ENCODE data around the gene NFIB. TPM values are rescaled to one million over a fixed set of nuclear protein-coding genes. Genes with fewer than 3 reads are reported as not detected.

NFIB gene
- total and polyA plus RNA-seq, 8 donors, result 6.7 to 624 (median 71.4) TPM

- no peak for DNase-seq
- no peak overlapping the region for H3K27ac ChIP-seq
- no peaks in the 10 kb centered on the region for H3K9me3 ChIP-seq
- no peaks in the 10 kb centered on the region for H3K27me3 ChIP-seq
- H3K4me1 ChIP-seq, result peaks cover 0 to 21% (median 1%) of the 10 kb centered on the region in 4 donors
- no peak overlapping the region for H3K4me3 ChIP-seq
- TF ChIP-seq POLR2A (IDR thresholded peaks at IDR 0.05), result no peak
- TF ChIP-seq POLR2AphosphoS5 (IDR thresholded peaks at IDR 0.05), result no peak
- no peak for TF ChIP-seq EP300 (IDR thresholded peaks at IDR 0.05)
- TF ChIP-seq, protein P1, sequence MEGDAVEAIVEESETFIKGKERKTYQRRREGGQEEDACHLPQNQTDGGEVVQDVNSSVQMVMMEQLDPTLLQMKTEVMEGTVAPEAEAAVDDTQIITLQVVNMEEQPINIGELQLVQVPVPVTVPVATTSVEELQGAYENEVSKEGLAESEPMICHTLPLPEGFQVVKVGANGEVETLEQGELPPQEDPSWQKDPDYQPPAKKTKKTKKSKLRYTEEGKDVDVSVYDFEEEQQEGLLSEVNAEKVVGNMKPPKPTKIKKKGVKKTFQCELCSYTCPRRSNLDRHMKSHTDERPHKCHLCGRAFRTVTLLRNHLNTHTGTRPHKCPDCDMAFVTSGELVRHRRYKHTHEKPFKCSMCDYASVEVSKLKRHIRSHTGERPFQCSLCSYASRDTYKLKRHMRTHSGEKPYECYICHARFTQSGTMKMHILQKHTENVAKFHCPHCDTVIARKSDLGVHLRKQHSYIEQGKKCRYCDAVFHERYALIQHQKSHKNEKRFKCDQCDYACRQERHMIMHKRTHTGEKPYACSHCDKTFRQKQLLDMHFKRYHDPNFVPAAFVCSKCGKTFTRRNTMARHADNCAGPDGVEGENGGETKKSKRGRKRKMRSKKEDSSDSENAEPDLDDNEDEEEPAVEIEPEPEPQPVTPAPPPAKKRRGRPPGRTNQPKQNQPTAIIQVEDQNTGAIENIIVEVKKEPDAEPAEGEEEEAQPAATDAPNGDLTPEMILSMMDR (IDR thresholded peaks at IDR 0.05), result no peak
- intact Hi-C loops (cut with DNase I; ENCODE audit: low total_unique reads), result no loop called here
- WGBS, 5 donors, result 82 to 93% (median 89%) methylated on average over 3 of the region's 3 CpGs
- H3K36me3 ChIP-seq, result no peaks in the 10 kb centered on the region
Observed at GRCh38 chr9:14136646-14137370, 177.1 kb downstream of the NFIB start.

GRCh38 chr9:14136047-14136635, 177.8 kb downstream of the NFIB start:
- Histone ChIP-seq H3K27me3 (no peaks in the 10 kb centered on the region), H3K4me3 (no peak overlapping the region), H3K27ac (no peak overlapping the region), H3K4me1 (peaks cover 0 to 21% (median 1%) of the 10 kb centered on the region in 4 donors), H3K9me3 (no peaks in the 10 kb centered on the region), H3K36me3 (no peaks in the 10 kb centered on the region)
- intact Hi-C loops (cut with DNase I; ENCODE audit: low total_unique reads), result no loop called here
- DNase-seq, result no peak
- no peak for TF ChIP-seq POLR2A (IDR thresholded peaks at IDR 0.05)
- no peak for TF ChIP-seq POLR2AphosphoS5 (IDR thresholded peaks at IDR 0.05)
- TF ChIP-seq EP300 (IDR thresholded peaks at IDR 0.05), result no peak
- TF ChIP-seq, protein P1 (IDR thresholded peaks at IDR 0.05), result no peak
- 78 to 91% (median 83%) methylated on average over 3 of the region's 3 CpGs for WGBS, 5 donors

DNA sequence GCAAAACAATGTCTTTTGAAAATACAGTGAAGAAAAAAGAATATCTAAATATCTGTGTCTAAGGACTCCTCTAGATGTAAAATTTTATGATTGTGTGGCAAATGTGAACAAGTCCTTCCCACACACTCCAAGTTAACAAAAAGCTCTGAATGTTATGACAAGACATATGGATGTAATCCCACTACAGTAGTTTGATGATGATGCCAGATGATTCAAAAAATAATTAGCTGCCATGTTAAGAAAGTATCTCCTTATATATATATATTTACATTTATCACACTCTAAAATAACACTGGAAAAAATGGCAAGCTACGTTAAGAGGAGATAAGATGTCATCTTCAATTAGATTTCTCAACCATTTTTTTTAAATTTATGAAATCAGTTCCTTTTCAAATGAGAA, 178.5 kb downstream of the NFIB start:
- no peak overlapping the region for H3K4me3 ChIP-seq
- no peaks in the 10 kb centered on the region for H3K36me3 ChIP-seq
- H3K4me1 ChIP-seq, result peaks cover 0 to 21% (median 1%) of the 10 kb centered on the region in 4 donors
- intact Hi-C loops (cut with DNase I; ENCODE audit: low total_unique reads), result no loop called here
- TF ChIP-seq, protein P1 (IDR thresholded peaks at IDR 0.05), result no peak
- no peak for TF ChIP-seq POLR2AphosphoS5 (IDR thresholded peaks at IDR 0.05)
- TF ChIP-seq EP300 (IDR thresholded peaks at IDR 0.05), result no peak
- TF ChIP-seq POLR2A (IDR thresholded peaks at IDR 0.05), result no peak
- DNase-seq, result no peak
- no peak overlapping the region for H3K27ac ChIP-seq
- 68 to 82% (median 73%) methylated on average over 1 of the region's 1 CpG for WGBS, 5 donors
- H3K27me3 ChIP-seq, result no peaks in the 10 kb centered on the region
- H3K9me3 ChIP-seq, result no peaks in the 10 kb centered on the region

DNA sequence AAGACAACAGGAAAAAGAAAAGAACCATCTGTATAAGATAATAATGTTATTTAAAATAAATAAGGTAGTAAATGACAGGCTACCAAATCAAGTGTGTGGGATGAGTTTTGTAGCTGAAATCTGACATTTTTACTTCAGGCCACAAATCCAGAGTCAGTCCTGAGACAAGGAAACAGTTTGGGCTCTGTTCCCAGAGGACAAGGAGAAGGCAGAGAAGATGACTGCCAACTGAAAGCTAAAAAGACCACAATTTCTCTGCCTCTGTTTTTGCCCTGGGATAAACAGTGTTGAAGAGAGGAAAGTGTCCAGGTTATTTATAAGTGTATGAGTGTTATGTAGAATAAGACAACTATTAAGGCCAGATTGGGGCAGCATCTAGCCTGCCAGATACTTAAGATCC, 180.5 kb downstream of the NFIB start:
- Histone ChIP-seq H3K27me3 (no peaks in the 10 kb centered on the region), H3K36me3 (no peaks in the 10 kb centered on the region), H3K27ac (peak overlapping the region in 1 of 5 donors; percentile 3), H3K4me3 (no peak overlapping the region), H3K9me3 (no peaks in the 10 kb centered on the region), H3K4me1 (peaks cover 0 to 17% (median 1%) of the 10 kb centered on the region in 4 donors)
- DNase-seq, result peak in 1 of 2 donors; percentile 20
- TF ChIP-seq EP300 (IDR thresholded peaks at IDR 0.05) (no peak), POLR2AphosphoS5 (IDR thresholded peaks at IDR 0.05) (no peak), POLR2A (IDR thresholded peaks at IDR 0.05) (no peak)
- TF ChIP-seq, protein P1 (IDR thresholded peaks at IDR 0.05), result no peak
- intact Hi-C loops (cut with DNase I; ENCODE audit: low total_unique reads), result no loop called here

All from stomach (tissue), 9 donors.